HG03457 (cell line): ENCODE results near the gene DRC1.

Experiments
- ATAC-seq: cut with Tn5 transposase; IDR thresholded peaks from one replicate; pipeline ENCODE4 v1.9.1; 2021; ENCODE audit warnings: moderate number of reproducible peaks; ENCODE audit not compliant: unreplicated experiment

DRC1 gene

GRCh38 chr2:26442301-26442700 lies 40.6 kb downstream of the DRC1 start:
- ATAC-seq, result no peak

GRCh38 chr2:26442707-26443106 lies 41.0 kb downstream of the DRC1 start:
- no peak for ATAC-seq

- no peak for ATAC-seq
Observed at GRCh38 chr2:26444236-26444635, 42.5 kb downstream of the DRC1 start.

GRCh38 chr2:26448651-26449050 lies 46.9 kb downstream of the DRC1 start:
- no peak for ATAC-seq

GRCh38 chr2:26449278-26450030 lies 47.7 kb downstream of the DRC1 start:
- ATAC-seq, result no peak

GRCh38 chr2:26450031-26450635 lies 48.4 kb downstream of the DRC1 start:
- ATAC-seq, result no peak

GRCh38 chr2:26451700-26452099 lies 50.0 kb downstream of the DRC1 start:
- no peak for ATAC-seq

- ATAC-seq, result no peak
Observed at GRCh38 chr2:26453421-26454329, 52.0 kb downstream of the DRC1 start.

GRCh38 chr2:26454561-26455001 lies 52.9 kb downstream of the DRC1 start:
- ATAC-seq, result no peak

- ATAC-seq, result no peak
Observed at GRCh38 chr2:26455037-26455669, 53.4 kb downstream of the DRC1 start.

- no peak for ATAC-seq
Observed at GRCh38 chr2:26455670-26456439, 54.1 kb downstream of the DRC1 start.

- ATAC-seq, result no peak
Observed at GRCh38 chr2:26456440-26457250, 54.9 kb downstream of the DRC1 start.

- ATAC-seq, result no peak
Observed at GRCh38 chr2:26457251-26457666, 55.5 kb downstream of the DRC1 start.

- ATAC-seq, result no peak
Observed at GRCh38 chr2:26457695-26458364, 56.1 kb downstream of the DRC1 start.

- ATAC-seq, result no peak
Observed at GRCh38 chr2:26458365-26459042, 56.8 kb downstream of the DRC1 start.

GRCh38 chr2:26459991-26460612 lies 58.4 kb downstream of the DRC1 start:
- ATAC-seq, result no peak

- no peak for ATAC-seq
Observed at GRCh38 chr2:26460613-26461031, 58.9 kb downstream of the DRC1 start.

GRCh38 chr2:26461601-26462023 lies 59.9 kb downstream of the DRC1 start:
- no peak for ATAC-seq
